K562 (cell line): ENCODE results near the gene HOXB5. TPM values are rescaled to one million over a fixed set of nuclear protein-coding genes. Genes with fewer than 3 reads are reported as not detected.

ENCODE experiments used
- CBX2 ChIP-seq: fragments of 200-600 bp; sonication (generic); IDR thresholded peaks from one replicate; pipeline ENCODE4 v1.6.1; 2012; ENCODE audit warnings: mild to moderate bottlenecking, low read length, inconsistent platforms; ENCODE audit not compliant: insufficient read depth, poor library complexity, severe bottlenecking
- CBX8 ChIP-seq: fragments of 200-600 bp; sonication (generic); IDR thresholded peaks from 2 replicates; pipeline ENCODE4 v1.6.1; 2012; ENCODE audit warnings: borderline replicate concordance, mixed run types, low read depth, mild to moderate bottlenecking, moderate library complexity, mixed read lengths, low read length, control low read depth, inconsistent platforms; ENCODE audit not compliant: poor library complexity, severe bottlenecking; ENCODE audit errors: extremely low read depth
- CEBPB ChIP-seq: fragments of 450-650 bp; IDR thresholded peaks from 2 replicates; pipeline ENCODE4 v1.6.1; 2016; ENCODE audit warnings: missing genetic modification characterization, missing compliant biosample characterization
- EP400 ChIP-seq: fragments of 450-650 bp; IDR thresholded peaks from 2 replicates; pipeline ENCODE4 v1.6.1; 2017; ENCODE audit warnings: antibody characterized with exemption, mild to moderate bottlenecking, moderate library complexity
- ESRRA ChIP-seq: fragments of 450-650 bp; IDR thresholded peaks from 2 replicates; pipeline ENCODE4 v1.6.1; 2014; ENCODE audit warnings: low read depth, mild to moderate bottlenecking, moderate library complexity, borderline replicate concordance
- HNRNPLL ChIP-seq: fragments of 200-400 bp; formaldehyde crosslinking; IDR thresholded peaks from 2 replicates; pipeline ENCODE4 v1.6.1; 2017; ENCODE audit warnings: low read length, low read depth, mild to moderate bottlenecking; ENCODE audit not compliant: poor library complexity, severe bottlenecking
- HSF4 ChIP-seq: fragments of 250-450 bp; sonication (Bioruptor Pico); IDR thresholded peaks from 2 replicates; pipeline ENCODE4 v2.1.2; 2022; ENCODE audit warnings: mild to moderate bottlenecking, moderate library complexity, borderline replicate concordance
- MYBL2 ChIP-seq, 2 experiments: fragments of 450-650 bp in 1 of 2; sonication (generic) in 1 of 2; formaldehyde crosslinking in 1 of 2; IDR thresholded peaks; 2 replicates each; pipeline versions ENCODE4 v1.6.1 to v1.8.1; 2017 to 2022; ENCODE audit warnings: borderline replicate concordance in 1 of 2, inconsistent platforms in 1 of 2, low read depth in 1 of 2, mild to moderate bottlenecking in 1 of 2, missing genetic modification reagents in 1 of 2, moderate library complexity in 1 of 2
- NCOA4 ChIP-seq: fragments of 450-650 bp; IDR thresholded peaks from 2 replicates; pipeline ENCODE4 v1.6.1; 2018; ENCODE audit warnings: mild to moderate bottlenecking; ENCODE audit not compliant: partially characterized antibody
- NRF1 ChIP-seq, 2 experiments: fragments of 450-650 bp; IDR thresholded peaks in 1 of 2; conservative IDR thresholded peaks in 1 of 2; 2 replicates each; pipeline ENCODE4 v1.6.1; 2014; ENCODE audit warnings: mild to moderate bottlenecking in 2 of 2
- SIX5 ChIP-seq, 2 experiments: IDR thresholded peaks; 2 replicates each; pipeline ENCODE4 v1.6.1; 2011; ENCODE audit warnings: low read length in 2 of 2, borderline replicate concordance in 1 of 2, low read depth in 1 of 2, mild to moderate bottlenecking in 1 of 2, moderate library complexity in 1 of 2; ENCODE audit not compliant: insufficient read depth in 1 of 2
- SMAD4 ChIP-seq: fragments of 250-450 bp; sonication (Bioruptor Pico); conservative IDR thresholded peaks from 2 replicates; pipeline ENCODE4 v1.8.0; 2021; ENCODE audit warnings: inconsistent platforms, mild to moderate bottlenecking, moderate library complexity
- SMARCB1 ChIP-seq: IDR thresholded peaks from 2 replicates; pipeline ENCODE4 v1.6.1; 2011; ENCODE audit warnings: improper control_type of control experiment, low read depth; ENCODE audit not compliant: insufficient read length
- STAG1 ChIP-seq: sonication (generic); formaldehyde crosslinking; IDR thresholded peaks from 2 replicates; pipeline ENCODE4 v1.5.0; 2020; ENCODE audit warnings: missing genetic modification reagents, borderline replicate concordance
- STAT5A ChIP-seq: IDR thresholded peaks from 2 replicates; pipeline ENCODE4 v1.6.1; 2012; ENCODE audit warnings: low read length, inconsistent platforms, borderline replicate concordance
- XRCC3 ChIP-seq: fragments of 450-650 bp; IDR thresholded peaks from 2 replicates; pipeline ENCODE4 v1.6.1; 2017; ENCODE audit warnings: mild to moderate bottlenecking, moderate library complexity
- ZFP30 ChIP-seq: fragments of 250-450 bp; sonication (Bioruptor Pico); IDR thresholded peaks from 2 replicates; pipeline ENCODE4 v1.8.0; 2022; ENCODE audit warnings: moderate library complexity, mild to moderate bottlenecking, inconsistent platforms, borderline replicate concordance
- ZNF23 ChIP-seq: fragments of 250-450 bp; sonication (Bioruptor Pico); IDR thresholded peaks from 2 replicates; pipeline ENCODE4 v1.4.0; 2020; ENCODE audit warnings: mild to moderate bottlenecking
- ZNF695 ChIP-seq: fragments of 450-650 bp; formaldehyde crosslinking; IDR thresholded peaks from 2 replicates; pipeline ENCODE4 v1.4.0; 2020; ENCODE audit warnings: mild to moderate bottlenecking, moderate library complexity
- ZNF780A ChIP-seq: fragments of 250-450 bp; sonication (Bioruptor Pico); IDR thresholded peaks from 2 replicates; pipeline ENCODE4 v1.5.0; 2021; ENCODE audit warnings: mild to moderate bottlenecking
- ZNF79 ChIP-seq: fragments of 250-450 bp; sonication (Bioruptor Pico); IDR thresholded peaks from 2 replicates; pipeline ENCODE4 v1.4.0; 2020; ENCODE audit warnings: low read depth, mild to moderate bottlenecking, moderate library complexity
- polyA plus RNA-seq, 8 experiments: library from polyadenylated mRNA; depleted of rRNA in 4 of 8; stranded (reverse) in 5 of 8; unstranded in 3 of 8; fragments of >200 nt; fragmentation: Nextera tagmentation in 2 of 8; fragmentation: Illumina TruSeq in 1 of 8; extraction: Ambion mirVana in 2 of 8; extraction: Trizol in 1 of 8; gene quantifications; 2 replicates each; pipeline versions ENCODE4 v1.2.1 to v1.2.3, GENCODE V29; 2011 to 2014; ENCODE audit warnings: inconsistent platforms in 1 of 8, missing spikeins in 1 of 8
- total RNA-seq, 7 experiments: library from RNA; depleted of rRNA in 6 of 7; stranded (reverse); fragments of >200 nt in 6 of 7; fragmentation: Illumina TruSeq in 2 of 7; extraction: Trizol in 2 of 7; gene quantifications; 2 replicates each; pipeline versions ENCODE4 v1.2.1 to v1.2.3, GENCODE V29; 2011 to 2021; ENCODE audit warnings: low replicate concordance in 1 of 7
- TF ChIP-seq, protein P1 (sequence below): fragments of 450-650 bp; IDR thresholded peaks from 2 replicates; pipeline ENCODE4 v1.6.1; 2016; ENCODE audit warnings: missing biosample characterization, missing genetic modification characterization
- TF ChIP-seq, protein P2 (sequence below): sonication (generic); IDR thresholded peaks from 2 replicates; pipeline ENCODE4 v1.6.1; 2016
- TF ChIP-seq, protein P3 (sequence below), 2 experiments: IDR thresholded peaks; 2 replicates each; pipeline ENCODE4 v1.6.1; 2011; ENCODE audit warnings: borderline replicate concordance in 1 of 2, control low read depth in 1 of 2, low read depth in 1 of 2, low read length in 1 of 2, mild to moderate bottlenecking in 1 of 2, mixed read lengths in 1 of 2, moderate library complexity in 1 of 2; ENCODE audit not compliant: insufficient read depth in 1 of 2, insufficient read length in 1 of 2, poor library complexity in 1 of 2, severe bottlenecking in 1 of 2; ENCODE audit errors: extremely low read depth in 1 of 2

HOXB5 gene
- total and polyA plus RNA-seq, 9 of the 15 experiments (the other 6 are each of a cell fraction or from before 2014, with no cell fraction given): 0.24 to 2.7 (median 0.65) TPM

DNA sequence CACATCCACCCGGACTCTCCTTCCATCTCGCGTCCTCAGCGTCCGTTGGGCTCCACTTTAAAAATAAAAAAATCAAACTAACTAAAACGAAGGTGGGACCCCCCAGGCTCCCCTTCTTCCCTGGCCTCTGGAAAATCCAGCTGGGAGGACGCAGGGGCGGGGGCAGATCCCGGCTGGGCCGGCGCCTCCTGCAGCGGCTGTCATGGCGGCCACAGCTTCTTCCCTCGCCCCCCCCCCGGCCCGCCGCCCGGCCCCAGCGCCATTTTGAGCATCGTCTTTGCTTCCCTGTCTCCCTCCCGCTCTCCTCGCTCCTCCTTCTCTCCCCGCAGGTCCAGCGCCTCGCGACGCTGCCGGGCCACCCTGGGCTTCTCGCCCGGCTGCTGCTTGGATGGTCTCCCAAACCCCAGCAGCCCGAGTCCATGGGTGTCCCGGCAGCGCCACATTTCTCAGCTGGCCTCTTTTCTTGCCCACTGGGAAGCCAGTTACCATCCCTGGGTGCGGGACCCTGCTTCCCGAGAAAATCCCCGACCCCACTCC lies 51.9 kb downstream of the HOXB5 start (continued):
- TF ChIP-seq SIX5 (IDR thresholded peaks at IDR 0.05; ENCODE audit: borderline replicate concordance in 1 of 2, insufficient read depth in 1 of 2, low read depth in 1 of 2, low read length in 2 of 2): no peak
- no peak for TF ChIP-seq ZNF695 (CRISPR knock-in tag)
- TF ChIP-seq NCOA4: no peak
- no peak for TF ChIP-seq MYBL2 (IDR thresholded peaks at IDR 0.05; ENCODE audit: low read depth)
- TF ChIP-seq MYBL2 (CRISPR knock-in tag; IDR thresholded peaks at IDR 0.05; ENCODE audit: borderline replicate concordance): no peak
- no peak for TF ChIP-seq ZNF79 (CRISPR knock-in tag)
- TF ChIP-seq CBX2: no peak
- 0 out of 4 replicates have a peak, but pooled peaks of 1 of the 2 experiments have one; percentile 7 for TF ChIP-seq NRF1 (conservative IDR thresholded peaks at IDR 0.05 in 1 of 2, IDR thresholded peaks at IDR 0.05 in 1 of 2)
- TF ChIP-seq ESRRA: no peak
- peak; percentile 37; the same call in 1 of the 2 replicates for TF ChIP-seq EP400
- TF ChIP-seq STAT5A: no peak
- no peak for TF ChIP-seq HSF4 (CRISPR knock-in tag)
- TF ChIP-seq, protein P1, sequence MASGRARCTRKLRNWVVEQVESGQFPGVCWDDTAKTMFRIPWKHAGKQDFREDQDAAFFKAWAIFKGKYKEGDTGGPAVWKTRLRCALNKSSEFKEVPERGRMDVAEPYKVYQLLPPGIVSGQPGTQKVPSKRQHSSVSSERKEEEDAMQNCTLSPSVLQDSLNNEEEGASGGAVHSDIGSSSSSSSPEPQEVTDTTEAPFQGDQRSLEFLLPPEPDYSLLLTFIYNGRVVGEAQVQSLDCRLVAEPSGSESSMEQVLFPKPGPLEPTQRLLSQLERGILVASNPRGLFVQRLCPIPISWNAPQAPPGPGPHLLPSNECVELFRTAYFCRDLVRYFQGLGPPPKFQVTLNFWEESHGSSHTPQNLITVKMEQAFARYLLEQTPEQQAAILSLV (tag): no peak
- TF ChIP-seq STAG1 (CRISPR knock-in tag): no peak
- TF ChIP-seq SMAD4: 0 out of 2 replicates have a peak, but pooled peaks have one; percentile 55
- no peak for TF ChIP-seq CBX8
- TF ChIP-seq HNRNPLL: no peak
- no peak for TF ChIP-seq SMARCB1
- TF ChIP-seq XRCC3: no peak
- TF ChIP-seq, protein P2, sequence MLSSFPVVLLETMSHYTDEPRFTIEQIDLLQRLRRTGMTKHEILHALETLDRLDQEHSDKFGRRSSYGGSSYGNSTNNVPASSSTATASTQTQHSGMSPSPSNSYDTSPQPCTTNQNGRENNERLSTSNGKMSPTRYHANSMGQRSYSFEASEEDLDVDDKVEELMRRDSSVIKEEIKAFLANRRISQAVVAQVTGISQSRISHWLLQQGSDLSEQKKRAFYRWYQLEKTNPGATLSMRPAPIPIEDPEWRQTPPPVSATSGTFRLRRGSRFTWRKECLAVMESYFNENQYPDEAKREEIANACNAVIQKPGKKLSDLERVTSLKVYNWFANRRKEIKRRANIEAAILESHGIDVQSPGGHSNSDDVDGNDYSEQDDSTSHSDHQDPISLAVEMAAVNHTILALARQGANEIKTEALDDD: no peak
- TF ChIP-seq ZFP30 (CRISPR knock-in tag): no peak
- no peak for TF ChIP-seq ZNF780A
- no peak for TF ChIP-seq ZNF23 (CRISPR knock-in tag)
- TF ChIP-seq CEBPB (tag): no peak
- TF ChIP-seq, protein P3, sequence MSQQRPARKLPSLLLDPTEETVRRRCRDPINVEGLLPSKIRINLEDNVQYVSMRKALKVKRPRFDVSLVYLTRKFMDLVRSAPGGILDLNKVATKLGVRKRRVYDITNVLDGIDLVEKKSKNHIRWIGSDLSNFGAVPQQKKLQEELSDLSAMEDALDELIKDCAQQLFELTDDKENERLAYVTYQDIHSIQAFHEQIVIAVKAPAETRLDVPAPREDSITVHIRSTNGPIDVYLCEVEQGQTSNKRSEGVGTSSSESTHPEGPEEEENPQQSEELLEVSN (IDR thresholded peaks at IDR 0.05; ENCODE audit: borderline replicate concordance in 1 of 2, extremely low read depth in 1 of 2, insufficient read depth in 1 of 2, insufficient read length in 1 of 2, low read depth in 1 of 2, low read length in 1 of 2, poor library complexity in 1 of 2, severe bottlenecking in 1 of 2): peak in 1 of 2 experiments; percentile 44
